HUES6 (cell line): Measurements from ENCODE around the gene FAM184B.

Experiments used
- H3K27ac ChIP-seq: 2 replicates; pipeline ENCODE4 v1.7.0; 2013; ENCODE audit warnings: low read depth, mild to moderate bottlenecking, low read length, inconsistent platforms
- H3K27me3 ChIP-seq: 2 replicates; pipeline ENCODE4 v1.6.1; 2013; ENCODE audit warnings: low read length; ENCODE audit not compliant: control insufficient read depth, insufficient read depth
- H3K36me3 ChIP-seq: 2 replicates; pipeline ENCODE4 v1.6.1; 2013; ENCODE audit warnings: low read length; ENCODE audit not compliant: control insufficient read depth, insufficient read depth
- H3K4me1 ChIP-seq: 2 replicates; pipeline ENCODE4 v1.6.1; 2013; ENCODE audit warnings: low read length; ENCODE audit not compliant: control insufficient read depth, insufficient read depth
- H3K4me3 ChIP-seq: 2 replicates; pipeline ENCODE4 v1.5.1; 2013; ENCODE audit warnings: low read depth, low read length
- H3K9ac ChIP-seq: one replicate; pipeline ENCODE4 v1.6.1; 2013; ENCODE audit warnings: mild to moderate bottlenecking, low read length
- H3K9me3 ChIP-seq: 2 replicates; pipeline ENCODE4 v1.6.1; 2013; ENCODE audit warnings: low read depth, low read length; ENCODE audit not compliant: control insufficient read depth, insufficient read depth

Gene FAM184B

DNA sequence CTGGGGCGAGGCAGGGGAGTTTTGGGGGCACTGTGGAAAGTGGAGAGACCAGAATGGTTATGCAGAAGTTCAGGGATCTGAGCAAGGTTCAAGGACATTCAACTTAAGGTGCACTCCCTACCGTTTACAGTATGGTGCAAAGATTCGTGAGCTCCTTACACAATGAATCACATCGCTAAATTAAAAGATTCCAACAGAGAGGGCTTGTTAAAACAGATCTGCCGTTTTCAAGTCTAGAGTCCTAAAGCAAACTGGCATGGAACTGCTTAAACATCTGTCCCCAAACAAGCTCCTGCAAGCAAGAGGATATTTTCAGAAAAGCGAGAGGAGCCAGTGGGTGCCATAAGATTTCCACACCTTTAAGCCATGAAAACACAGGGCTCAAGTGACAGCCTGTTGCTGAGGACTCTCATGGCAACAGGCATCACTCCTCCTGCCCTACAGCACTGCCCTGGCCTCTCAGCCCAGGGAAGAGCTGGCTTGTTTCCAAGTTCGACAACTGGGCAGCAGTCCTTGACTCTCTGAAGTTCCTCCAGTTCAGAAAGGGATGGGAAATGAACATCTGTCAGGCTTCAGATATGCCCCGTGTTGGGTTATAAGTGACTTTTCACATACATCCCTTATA, 10.0 kb downstream of the FAM184B start:
- Histone ChIP-seq H3K9ac (no peak overlapping the region), H3K27ac (no peak overlapping the region), H3K4me1 (no peaks in the 10 kb centered on the region), H3K27me3 (no peaks in the 10 kb centered on the region), H3K4me3 (no peak overlapping the region), H3K9me3 (peaks cover 11% of the 10 kb centered on the region), H3K36me3 (no peaks in the 10 kb centered on the region)

- Histone ChIP-seq H3K36me3 (no peaks in the 10 kb centered on the region), H3K4me1 (no peaks in the 10 kb centered on the region), H3K9ac (no peak overlapping the region), H3K27ac (no peak overlapping the region), H3K27me3 (no peaks in the 10 kb centered on the region), H3K9me3 (peaks cover 16% of the 10 kb centered on the region), H3K4me3 (no peak overlapping the region)
Measured at GRCh38 chr4:17770845-17771244, 10.6 kb downstream of the FAM184B start.

DNA sequence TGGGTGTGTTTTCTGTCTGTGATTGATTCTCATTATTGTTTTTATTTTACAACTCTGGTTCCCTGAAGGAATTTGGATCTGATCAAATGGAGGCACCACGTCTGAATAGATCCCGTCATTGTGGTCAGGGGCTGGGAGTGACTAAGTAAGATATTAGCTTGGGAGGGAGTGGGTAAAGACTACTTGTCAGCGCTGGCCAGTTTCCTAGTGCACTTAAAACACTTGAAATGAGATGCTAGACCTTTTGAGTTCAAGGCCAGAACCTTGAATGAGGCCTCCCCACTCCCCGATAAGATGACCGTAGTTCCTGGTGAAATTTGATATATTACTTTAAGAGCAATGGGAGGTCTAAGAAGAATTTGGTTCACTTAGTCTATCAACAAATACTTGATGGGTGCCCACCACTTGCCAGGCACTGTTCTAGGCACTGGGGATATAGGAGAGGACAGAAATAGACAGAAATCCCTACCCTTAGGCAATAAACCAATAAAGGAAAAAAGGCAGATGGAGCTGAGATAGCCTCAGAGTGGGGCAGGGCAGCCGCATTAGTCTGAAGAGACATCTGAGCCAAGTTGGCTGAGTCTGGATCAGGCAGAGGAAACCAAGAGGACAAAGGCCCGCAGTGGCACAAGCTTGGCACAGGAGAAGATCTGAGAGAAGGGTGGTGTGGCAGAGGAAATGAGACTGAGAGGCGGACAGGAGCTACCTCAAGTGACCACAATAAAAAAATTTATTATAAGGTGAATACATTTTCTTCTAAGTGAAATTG, 11.8 kb downstream of the FAM184B start:
- Histone ChIP-seq H3K4me1 (no peaks in the 10 kb centered on the region), H3K9me3 (peaks cover 19% of the 10 kb centered on the region), H3K27me3 (no peaks in the 10 kb centered on the region), H3K36me3 (no peaks in the 10 kb centered on the region), H3K9ac (no peak overlapping the region), H3K27ac (no peak overlapping the region), H3K4me3 (no peak overlapping the region)

GRCh38 chr4:17766826-17767458, 14.5 kb downstream of the FAM184B start:
- peaks cover 19% of the 10 kb centered on the region for H3K9me3 ChIP-seq
- no peaks in the 10 kb centered on the region for H3K4me1 ChIP-seq
- H3K9ac ChIP-seq, result no peak overlapping the region
- no peaks in the 10 kb centered on the region for H3K27me3 ChIP-seq
- no peak overlapping the region for H3K4me3 ChIP-seq
- no peaks in the 10 kb centered on the region for H3K36me3 ChIP-seq
- no peak overlapping the region for H3K27ac ChIP-seq

GRCh38 chr4:17765514-17766286, 15.7 kb downstream of the FAM184B start:
- H3K4me3 ChIP-seq, result no peak overlapping the region
- no peaks in the 10 kb centered on the region for H3K27me3 ChIP-seq
- H3K4me1 ChIP-seq, result peaks cover 6% of the 10 kb centered on the region
- peaks cover 19% of the 10 kb centered on the region for H3K9me3 ChIP-seq
- H3K36me3 ChIP-seq, result no peaks in the 10 kb centered on the region
- H3K27ac ChIP-seq, result no peak overlapping the region
- no peak overlapping the region for H3K9ac ChIP-seq

DNA sequence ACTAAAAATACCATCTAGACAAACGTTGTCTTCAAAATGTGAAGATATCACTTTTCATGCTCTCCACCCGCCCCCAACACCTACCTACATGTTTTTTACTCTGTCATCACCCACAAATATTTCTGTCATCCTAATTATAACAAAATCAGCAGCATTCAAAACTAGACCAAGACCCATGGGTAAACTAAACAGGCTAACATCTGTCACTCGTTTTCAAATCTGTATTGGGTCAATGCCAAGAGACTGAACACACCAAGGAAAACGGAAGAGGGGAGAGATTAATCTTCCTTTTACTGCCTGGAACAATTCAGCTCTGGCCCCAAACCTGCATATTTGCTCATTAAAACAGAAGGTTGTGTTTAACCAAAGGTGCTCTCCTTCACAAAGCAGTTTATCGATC, 17.5 kb downstream of the FAM184B start:
- H3K4me3 ChIP-seq, result no peak overlapping the region
- no peaks in the 10 kb centered on the region for H3K27me3 ChIP-seq
- no peak overlapping the region for H3K27ac ChIP-seq
- peaks cover 8% of the 10 kb centered on the region for H3K4me1 ChIP-seq
- no peak overlapping the region for H3K9ac ChIP-seq
- peaks cover 19% of the 10 kb centered on the region for H3K9me3 ChIP-seq
- no peaks in the 10 kb centered on the region for H3K36me3 ChIP-seq

GRCh38 chr4:17763416-17763815, 18.0 kb downstream of the FAM184B start:
- Histone ChIP-seq H3K9ac (no peak overlapping the region), H3K4me1 (peaks cover 8% of the 10 kb centered on the region), H3K9me3 (peaks cover 19% of the 10 kb centered on the region), H3K36me3 (no peaks in the 10 kb centered on the region), H3K27me3 (no peaks in the 10 kb centered on the region), H3K4me3 (no peak overlapping the region), H3K27ac (no peak overlapping the region)

- H3K4me3 ChIP-seq, result no peak overlapping the region
- H3K9ac ChIP-seq, result no peak overlapping the region
- H3K36me3 ChIP-seq, result no peaks in the 10 kb centered on the region
- peaks cover 15% of the 10 kb centered on the region for H3K9me3 ChIP-seq
- H3K27me3 ChIP-seq, result no peaks in the 10 kb centered on the region
- no peak overlapping the region for H3K27ac ChIP-seq
- H3K4me1 ChIP-seq, result peaks cover 8% of the 10 kb centered on the region
Measured at GRCh38 chr4:17762726-17763125, 18.7 kb downstream of the FAM184B start.

GRCh38 chr4:17761062-17761461, 20.4 kb downstream of the FAM184B start:
- no peaks in the 10 kb centered on the region for H3K36me3 ChIP-seq
- H3K4me1 ChIP-seq, result peaks cover 8% of the 10 kb centered on the region
- H3K27me3 ChIP-seq, result no peaks in the 10 kb centered on the region
- H3K27ac ChIP-seq, result no peak overlapping the region
- peaks cover 6% of the 10 kb centered on the region; the same call in 1 of the 2 replicates for H3K9me3 ChIP-seq
- no peak overlapping the region for H3K9ac ChIP-seq
- H3K4me3 ChIP-seq, result no peak overlapping the region

GRCh38 chr4:17760626-17761025, 20.8 kb downstream of the FAM184B start:
- H3K9me3 ChIP-seq, result peaks cover 1% of the 10 kb centered on the region; the same call in 1 of the 2 replicates
- no peak overlapping the region for H3K9ac ChIP-seq
- no peak overlapping the region for H3K27ac ChIP-seq
- H3K27me3 ChIP-seq, result no peaks in the 10 kb centered on the region
- peaks cover 8% of the 10 kb centered on the region for H3K4me1 ChIP-seq
- no peaks in the 10 kb centered on the region for H3K36me3 ChIP-seq
- H3K4me3 ChIP-seq, result no peak overlapping the region
